HG03196 (cell line): ENCODE results near the gene ARHGEF1.
A peak's percentile ranks its signal among the peaks of the same experiment; 100 is the strongest.

ENCODE experiments used
- ATAC-seq: cut with Tn5 transposase; IDR thresholded peaks from one replicate; pipeline ENCODE4 v1.9.1; 2021; ENCODE audit not compliant: unreplicated experiment

The ARHGEF1 gene, protein sequence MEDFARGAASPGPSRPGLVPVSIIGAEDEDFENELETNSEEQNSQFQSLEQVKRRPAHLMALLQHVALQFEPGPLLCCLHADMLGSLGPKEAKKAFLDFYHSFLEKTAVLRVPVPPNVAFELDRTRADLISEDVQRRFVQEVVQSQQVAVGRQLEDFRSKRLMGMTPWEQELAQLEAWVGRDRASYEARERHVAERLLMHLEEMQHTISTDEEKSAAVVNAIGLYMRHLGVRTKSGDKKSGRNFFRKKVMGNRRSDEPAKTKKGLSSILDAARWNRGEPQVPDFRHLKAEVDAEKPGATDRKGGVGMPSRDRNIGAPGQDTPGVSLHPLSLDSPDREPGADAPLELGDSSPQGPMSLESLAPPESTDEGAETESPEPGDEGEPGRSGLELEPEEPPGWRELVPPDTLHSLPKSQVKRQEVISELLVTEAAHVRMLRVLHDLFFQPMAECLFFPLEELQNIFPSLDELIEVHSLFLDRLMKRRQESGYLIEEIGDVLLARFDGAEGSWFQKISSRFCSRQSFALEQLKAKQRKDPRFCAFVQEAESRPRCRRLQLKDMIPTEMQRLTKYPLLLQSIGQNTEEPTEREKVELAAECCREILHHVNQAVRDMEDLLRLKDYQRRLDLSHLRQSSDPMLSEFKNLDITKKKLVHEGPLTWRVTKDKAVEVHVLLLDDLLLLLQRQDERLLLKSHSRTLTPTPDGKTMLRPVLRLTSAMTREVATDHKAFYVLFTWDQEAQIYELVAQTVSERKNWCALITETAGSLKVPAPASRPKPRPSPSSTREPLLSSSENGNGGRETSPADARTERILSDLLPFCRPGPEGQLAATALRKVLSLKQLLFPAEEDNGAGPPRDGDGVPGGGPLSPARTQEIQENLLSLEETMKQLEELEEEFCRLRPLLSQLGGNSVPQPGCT

GRCh38 chr19:41882568-41883462 is at the start of gene ARHGEF1:
Gene ARHGEF1, plus strand, starts transcription at chr19:41883184. Its CDS starts 4,899 bp downstream, at chr19:41888083.
- no peak for ATAC-seq

- no peak for ATAC-seq
These were observed 44.8 kb upstream of the ARHGEF1 start for GRCh38 chr19:41837981-41838708.

GRCh38 chr19:41839211-41839610 is 43.8 kb upstream of the ARHGEF1 start:
- ATAC-seq, result no peak

DNA sequence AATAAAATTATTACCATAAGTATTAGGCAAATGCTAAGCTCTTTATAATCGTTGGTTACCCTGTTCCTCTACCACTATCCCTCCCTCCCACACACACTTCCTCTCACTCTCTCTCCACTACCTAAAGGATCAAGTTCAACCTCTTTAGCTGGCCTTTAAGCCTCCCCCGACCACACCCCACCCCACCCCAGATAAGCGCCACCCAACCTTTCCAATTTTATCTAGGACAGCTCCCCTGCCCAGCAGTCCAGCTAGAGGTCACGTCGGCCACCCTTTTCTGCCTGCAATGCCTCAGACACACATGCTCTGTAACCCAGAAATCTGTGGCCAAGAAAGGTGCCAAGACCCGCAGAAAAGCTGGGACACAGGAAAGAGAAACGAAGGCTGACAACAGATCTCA is 39.6 kb upstream of the ARHGEF1 start:
- no peak for ATAC-seq

DNA sequence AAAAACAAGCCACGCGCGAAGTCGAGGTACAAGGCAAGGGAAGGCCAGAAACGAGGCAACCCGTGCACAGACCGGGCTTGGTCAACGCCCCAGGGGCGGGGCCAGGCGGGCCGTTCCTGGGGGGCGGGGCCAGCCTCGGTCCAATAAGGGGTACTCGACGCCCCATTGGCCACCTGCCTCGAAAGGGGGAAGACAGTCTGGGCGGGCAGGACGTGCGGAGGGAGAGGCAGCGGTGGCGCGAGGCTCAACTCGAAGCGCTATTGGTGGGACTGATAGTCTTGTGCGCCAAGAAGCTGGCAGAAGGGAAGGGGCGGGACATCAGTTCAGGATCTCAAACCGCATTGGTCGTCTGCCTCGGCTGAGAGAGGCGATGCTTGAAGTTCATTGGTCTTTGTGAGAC is 38.4 kb upstream of the ARHGEF1 start, which contains the start of gene LYPD4:
Gene LYPD4 (minus strand): TSS at position 83 of the 400 bp plus-strand sequence. CDS start 5,398 bp downstream, outside the sequence.
- no peak for ATAC-seq

- no peak for ATAC-seq
These were observed 38.2 kb upstream of the ARHGEF1 start, which contains the start of gene DMRTC2 for GRCh38 chr19:41845001-41845050. Gene DMRTC2, plus strand, starts transcription at chr19:41845042. Its CDS starts 2,387 bp downstream, at chr19:41847429.

GRCh38 chr19:41845051-41845590 is 37.9 kb upstream of the ARHGEF1 start:
- no peak for ATAC-seq

- ATAC-seq, result no peak
These were observed 35.5 kb upstream of the ARHGEF1 start for GRCh38 chr19:41847351-41848105.

GRCh38 chr19:41848666-41849065 is 34.3 kb upstream of the ARHGEF1 start:
- ATAC-seq, result no peak

DNA sequence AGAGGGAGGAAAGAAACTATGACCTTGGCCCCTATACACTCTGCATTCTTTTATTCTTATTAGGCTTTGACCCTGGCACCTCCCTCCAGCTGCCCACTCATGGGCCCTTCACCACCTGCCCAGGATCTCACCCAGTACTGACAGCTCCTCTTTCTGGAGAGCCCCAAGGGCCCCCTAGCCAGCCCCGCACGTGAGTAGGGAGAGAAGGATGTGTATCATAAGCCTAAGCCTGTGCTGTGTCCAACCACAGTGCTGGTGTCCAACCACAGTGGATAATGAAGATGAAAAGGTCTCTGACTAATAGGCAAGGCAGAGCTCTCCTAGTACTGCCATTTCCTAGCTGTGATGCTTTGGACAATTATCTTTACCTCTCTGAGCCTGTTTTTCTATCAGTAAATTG is 33.9 kb upstream of the ARHGEF1 start:
- ATAC-seq, result no peak

DNA sequence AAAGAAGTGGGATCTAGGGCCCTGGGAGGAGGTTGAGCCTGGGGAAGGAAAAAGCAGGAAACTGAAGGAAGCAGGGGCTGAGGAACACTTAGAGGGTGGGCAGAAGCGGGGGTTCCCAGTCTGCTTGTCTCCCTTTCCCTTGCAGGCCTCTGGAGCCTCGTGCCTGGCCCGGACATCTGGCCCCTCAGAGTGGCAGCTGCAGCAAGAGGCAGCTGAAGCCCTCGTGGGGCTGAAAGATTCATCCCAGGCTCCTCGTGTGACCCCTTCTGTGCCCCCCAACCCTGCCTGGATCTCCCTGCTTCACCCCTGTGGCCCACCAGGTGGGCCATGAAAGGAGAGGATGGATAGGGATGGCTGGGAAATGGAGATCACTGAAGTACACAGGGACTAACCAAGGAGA is 32.6 kb upstream of the ARHGEF1 start:
- no peak for ATAC-seq

DNA sequence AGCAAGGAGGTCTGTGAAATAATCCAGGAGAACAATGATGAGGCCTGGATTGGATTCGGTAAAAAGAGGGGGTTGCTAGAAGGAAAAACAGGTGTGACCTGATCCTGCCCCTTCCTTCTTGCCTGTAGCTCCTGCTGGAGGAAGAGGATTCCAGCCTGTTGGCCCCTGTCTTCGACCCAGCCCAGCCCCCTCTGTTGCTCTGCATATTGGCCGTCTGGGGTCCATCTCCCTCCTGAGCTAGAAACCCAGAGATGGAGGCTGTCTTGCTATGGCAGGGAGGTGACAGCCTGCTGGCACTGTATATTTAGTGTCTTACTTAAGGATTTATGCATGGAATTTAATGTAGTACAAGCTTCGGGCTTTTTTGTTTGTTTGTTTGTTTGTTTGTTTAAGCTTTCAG is 31.5 kb upstream of the ARHGEF1 start:
- ATAC-seq, result no peak

GRCh38 chr19:41853344-41853743 is 29.6 kb upstream of the ARHGEF1 start:
- no peak for ATAC-seq

DNA sequence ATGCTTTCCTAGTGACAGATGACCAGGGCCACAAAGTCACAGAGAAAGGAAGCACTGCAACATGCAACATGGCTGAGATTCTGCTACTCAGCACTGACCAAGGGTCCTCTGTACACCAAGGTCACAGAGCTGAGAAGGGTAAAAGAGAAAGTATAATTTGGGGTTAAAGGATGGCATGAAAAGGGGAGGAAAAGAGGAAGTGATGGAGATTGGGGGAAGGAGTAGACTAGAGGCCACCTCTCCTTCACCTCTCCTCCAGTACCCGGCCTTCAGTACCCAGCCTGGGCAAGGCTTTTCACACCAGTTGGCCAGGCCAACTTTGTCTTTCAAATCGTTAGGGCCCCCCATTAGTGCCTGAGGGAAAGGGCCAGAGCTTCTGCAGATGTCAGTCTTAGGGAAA is 29.2 kb upstream of the ARHGEF1 start:
- ATAC-seq, result no peak

DNA sequence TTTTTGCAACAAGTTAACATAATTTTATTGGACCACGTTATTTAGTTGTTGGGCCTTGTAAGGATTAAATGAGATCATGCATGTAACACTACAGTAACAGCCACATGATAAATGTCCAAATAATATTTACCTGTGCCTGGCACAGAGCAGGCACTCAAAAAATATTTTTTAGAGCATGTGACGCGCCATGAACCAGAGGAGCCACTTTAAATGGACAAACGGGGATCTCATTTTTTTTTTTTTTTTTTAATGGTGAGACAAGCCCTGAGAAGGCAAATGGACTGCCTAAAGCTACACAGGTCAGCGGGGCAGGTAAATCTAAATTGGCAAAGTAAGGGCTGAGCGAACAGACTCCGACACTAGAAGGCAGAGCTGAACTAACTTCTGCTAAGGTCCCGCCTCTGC is 23.8 kb upstream of the ARHGEF1 start:
- no peak for ATAC-seq

DNA sequence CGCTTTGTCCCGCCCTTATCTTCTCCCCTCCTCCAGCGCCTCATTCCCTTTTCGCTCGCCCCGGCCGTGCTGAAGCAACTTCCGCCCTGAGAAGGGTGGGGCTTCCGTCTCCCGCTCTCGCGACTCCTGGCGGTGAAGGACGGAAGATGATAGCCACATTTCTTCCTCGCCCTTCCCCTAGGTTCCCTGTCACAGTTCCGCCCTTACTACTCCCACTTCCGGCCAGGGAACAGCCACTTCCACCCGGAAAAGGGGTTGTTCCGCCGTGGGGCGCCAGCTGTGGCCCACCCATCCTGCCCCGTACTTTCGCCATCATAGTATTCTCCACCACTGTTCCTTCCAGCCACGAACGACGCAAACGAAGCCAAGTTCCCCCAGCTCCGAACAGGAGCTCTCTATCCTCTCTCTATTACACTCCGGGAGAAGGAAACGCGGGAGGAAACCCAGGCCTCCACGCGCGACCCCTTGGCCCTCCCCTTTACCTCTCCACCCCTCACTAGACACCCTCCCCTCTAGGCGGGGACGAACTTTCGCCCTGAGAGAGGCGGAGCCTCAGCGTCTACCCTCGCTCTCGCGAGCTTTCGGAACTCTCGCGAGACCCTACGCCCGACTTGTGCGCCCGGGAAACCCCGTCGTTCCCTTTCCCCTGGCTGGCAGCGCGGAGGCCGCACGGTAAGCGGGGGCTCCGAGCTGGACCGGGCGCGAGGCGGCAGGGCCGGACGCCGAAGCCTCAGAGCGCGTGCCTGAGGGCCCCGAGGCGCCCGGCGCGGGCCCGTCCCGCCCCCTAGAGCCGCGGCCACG is 23.2 kb upstream of the ARHGEF1 start, which contains the start of gene RPS19:
Gene RPS19 (plus strand): TSS at position 638 of the 801 bp plus-strand sequence. CDS start 520 bp downstream, outside the sequence.
- ATAC-seq, result peak; percentile 84

- peak; percentile 2 for ATAC-seq
These were observed 22.4 kb upstream of the ARHGEF1 start for GRCh38 chr19:41860419-41861115.

- no peak for ATAC-seq
These were observed 21.7 kb upstream of the ARHGEF1 start for GRCh38 chr19:41861116-41861768.
